ENCODE measurements around the gene KRTAP6-1.

The KRTAP6-1 gene

DNA sequence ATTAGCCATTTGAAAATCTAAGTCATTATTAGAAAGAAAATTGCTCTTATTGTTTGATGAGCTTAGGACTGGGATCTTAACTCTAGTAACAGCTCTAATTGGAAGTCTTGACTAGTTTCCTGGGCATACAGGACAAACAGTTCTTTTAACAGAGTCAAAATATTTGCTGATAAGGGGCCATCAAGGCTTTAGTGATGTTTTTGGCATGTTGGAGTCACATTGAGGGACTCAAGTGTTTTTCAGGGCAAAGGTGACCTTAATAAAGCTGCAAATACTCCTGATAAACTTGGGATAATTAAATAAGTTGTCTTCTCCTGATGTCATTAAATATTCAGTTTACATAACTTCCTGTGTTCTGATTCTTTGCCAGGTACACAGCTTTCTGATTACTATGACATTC lies 46.1 kb downstream of the KRTAP6-1 start:
- H3K4me3 ChIP-seq (ENCODE audit: low read length) = no peak overlapping the region
- TF ChIP-seq, protein P1, sequence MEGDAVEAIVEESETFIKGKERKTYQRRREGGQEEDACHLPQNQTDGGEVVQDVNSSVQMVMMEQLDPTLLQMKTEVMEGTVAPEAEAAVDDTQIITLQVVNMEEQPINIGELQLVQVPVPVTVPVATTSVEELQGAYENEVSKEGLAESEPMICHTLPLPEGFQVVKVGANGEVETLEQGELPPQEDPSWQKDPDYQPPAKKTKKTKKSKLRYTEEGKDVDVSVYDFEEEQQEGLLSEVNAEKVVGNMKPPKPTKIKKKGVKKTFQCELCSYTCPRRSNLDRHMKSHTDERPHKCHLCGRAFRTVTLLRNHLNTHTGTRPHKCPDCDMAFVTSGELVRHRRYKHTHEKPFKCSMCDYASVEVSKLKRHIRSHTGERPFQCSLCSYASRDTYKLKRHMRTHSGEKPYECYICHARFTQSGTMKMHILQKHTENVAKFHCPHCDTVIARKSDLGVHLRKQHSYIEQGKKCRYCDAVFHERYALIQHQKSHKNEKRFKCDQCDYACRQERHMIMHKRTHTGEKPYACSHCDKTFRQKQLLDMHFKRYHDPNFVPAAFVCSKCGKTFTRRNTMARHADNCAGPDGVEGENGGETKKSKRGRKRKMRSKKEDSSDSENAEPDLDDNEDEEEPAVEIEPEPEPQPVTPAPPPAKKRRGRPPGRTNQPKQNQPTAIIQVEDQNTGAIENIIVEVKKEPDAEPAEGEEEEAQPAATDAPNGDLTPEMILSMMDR (IDR thresholded peaks at IDR 0.05; ENCODE audit: low read depth, low read length) = no peak
- TF ChIP-seq EZH2phosphoT487 (IDR thresholded peaks at IDR 0.05; ENCODE audit: low read depth) = no peak
- H3K9me3 ChIP-seq (ENCODE audit: insufficient read depth, low read length) = no peaks in the 10 kb centered on the region
- no peaks in the 10 kb centered on the region for H3K4me1 ChIP-seq (ENCODE audit: low read length)
- H3K36me3 ChIP-seq (replicated peaks; ENCODE audit: low read depth, low read length) = no peaks in the 10 kb centered on the region
- no peak overlapping the region for H2AFZ ChIP-seq (ENCODE audit: low read depth, low read length)
- H3K27me3 ChIP-seq (ENCODE audit: low read depth, low read length) = no peaks in the 10 kb centered on the region
- H3K79me2 ChIP-seq (ENCODE audit: low read length) = no peaks in the 10 kb centered on the region
- H3K9ac ChIP-seq (ENCODE audit: low read length) = no peak overlapping the region
- H4K20me1 ChIP-seq (ENCODE audit: insufficient read depth, low read length) = no peaks in the 10 kb centered on the region
- H3K4me2 ChIP-seq (ENCODE audit: low read length) = no peak overlapping the region
- no peak overlapping the region for H3K27ac ChIP-seq (ENCODE audit: low read length)

DNA sequence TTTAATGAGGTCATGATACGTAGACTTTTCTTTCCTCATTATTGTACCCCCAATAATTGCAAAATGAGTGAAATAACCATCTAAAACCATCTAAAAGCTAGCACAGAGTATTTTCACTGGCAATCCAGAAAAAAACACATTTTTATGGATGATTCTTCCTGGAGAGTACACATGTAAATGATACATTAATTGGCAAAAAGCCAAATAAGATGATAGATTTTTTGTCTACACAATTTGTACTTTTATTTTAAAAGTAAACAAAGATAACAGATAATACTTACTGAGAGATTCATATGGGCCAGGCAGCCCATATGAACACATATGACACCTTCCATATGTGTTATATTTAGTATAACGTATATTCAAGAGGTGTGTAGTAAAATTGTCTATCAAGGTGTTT lies 50.1 kb downstream of the KRTAP6-1 start:
- TF ChIP-seq, protein P1 (IDR thresholded peaks at IDR 0.05; ENCODE audit: low read depth, low read length) = no peak
- TF ChIP-seq EZH2phosphoT487 (IDR thresholded peaks at IDR 0.05; ENCODE audit: low read depth) = no peak
- Histone ChIP-seq H3K27ac (ENCODE audit: low read length) (no peak overlapping the region), H2AFZ (ENCODE audit: low read depth, low read length) (no peak overlapping the region), H3K4me1 (ENCODE audit: low read length) (no peaks in the 10 kb centered on the region), H4K20me1 (ENCODE audit: insufficient read depth, low read length) (no peaks in the 10 kb centered on the region), H3K9me3 (ENCODE audit: insufficient read depth, low read length) (no peaks in the 10 kb centered on the region), H3K27me3 (ENCODE audit: low read depth, low read length) (no peaks in the 10 kb centered on the region), H3K4me3 (ENCODE audit: low read length) (no peak overlapping the region), H3K9ac (ENCODE audit: low read length) (no peak overlapping the region), H3K4me2 (ENCODE audit: low read length) (no peak overlapping the region), H3K36me3 (replicated peaks; ENCODE audit: low read depth, low read length) (no peaks in the 10 kb centered on the region), H3K79me2 (ENCODE audit: low read length) (no peaks in the 10 kb centered on the region)
